Thyroid gland (tissue), 4 donors: Measurements from ENCODE around the gene IGFBPL1. TPM values are rescaled to one million over a fixed set of nuclear protein-coding genes. Genes with fewer than 3 reads are reported as not detected.
A peak's percentile ranks its signal among the peaks of the same experiment; 100 is the strongest.

Source experiments
- DNase-seq, 2 donors: peaks; one replicate each; pipeline ENCODE4 v3.0.0-alpha.2; 2019
- H3K27ac ChIP-seq, 3 donors: fragments of 200-600 bp; sonication (generic); 1 replicate in 2 of 3; 2 replicates in 1 of 3; pipeline ENCODE4 v1.5.1; 2016 to 2019; ENCODE audit warnings: mild to moderate bottlenecking in 1 of 3, moderate library complexity in 1 of 3
- H3K27me3 ChIP-seq: fragments of 200-600 bp; sonication (generic); one replicate; pipeline ENCODE4 v1.5.1; 2019
- H3K36me3 ChIP-seq, 2 donors: fragments of 200-600 bp; sonication (generic); one replicate each; pipeline ENCODE4 v1.5.1; 2016 to 2019
- H3K4me1 ChIP-seq, 2 donors: fragments of 200-600 bp; sonication (generic); one replicate each; pipeline ENCODE4 v1.5.1; 2017 to 2019
- H3K4me3 ChIP-seq, 3 donors: fragments of 200-600 bp; sonication (generic); replicated peaks in 1 of 3; 1 replicate in 2 of 3; 2 replicates in 1 of 3; pipeline ENCODE4 v1.5.1; 2016; ENCODE audit warnings: mild to moderate bottlenecking in 1 of 3
- H3K9me3 ChIP-seq: fragments of 200-600 bp; sonication (generic); one replicate; pipeline ENCODE4 v1.5.1; 2017
- POLR2A ChIP-seq, 2 donors: fragments of 450-650 bp; IDR thresholded peaks; one replicate each; pipeline ENCODE4 v1.6.1; 2017; ENCODE audit warnings: antibody characterized with exemption in 2 of 2, mild to moderate bottlenecking in 2 of 2, moderate library complexity in 1 of 2
- WGBS, 2 donors: methylation state at CpG; one replicate each; pipeline ENCODE4 v1.1.5; 2017; 5-methylcytosine and 5-hydroxymethylcytosine counted together
- intact Hi-C: fragments of 100-400 bp; cut with DNase I; formaldehyde crosslinking; loops from one replicate; pipeline ENCODE4 v1.15.1; 2023
- total RNA-seq, 4 donors: library from RNA; depleted of rRNA; stranded (reverse); fragments of >200 nt; gene quantifications; one replicate each; pipeline ENCODE4 v1.2.3, GENCODE V29; 2016
- TF ChIP-seq, protein P1 (sequence below), 6 experiments: fragments of 200-600 bp in 3 of 6; fragments of 450-650 bp in 3 of 6; sonication (generic) in 3 of 6; IDR thresholded peaks; one replicate each; pipeline ENCODE4 v1.5.1; 2016 to 2019; ENCODE audit warnings: antibody characterized with exemption in 6 of 6, mild to moderate bottlenecking in 2 of 6, inconsistent platforms in 1 of 6, moderate library complexity in 1 of 6

Gene IGFBPL1
- total RNA-seq, 4 donors from 2014 or later = 20.3 to 116 (median 29.1) TPM

- Histone ChIP-seq H3K27ac (no peak overlapping the region), H3K4me3 (no peak overlapping the region), H3K36me3 (no peaks in the 10 kb centered on the region), H3K4me1 (peaks cover 4% of the 10 kb centered on the region in 2 donors), H3K9me3 (no peaks in the 10 kb centered on the region), H3K27me3 (no peaks in the 10 kb centered on the region)
- WGBS, 2 donors = 74 to 84% methylated on average over 5 of the region's 5 CpGs
- intact Hi-C loops = no loop called here
- TF ChIP-seq, protein P1, sequence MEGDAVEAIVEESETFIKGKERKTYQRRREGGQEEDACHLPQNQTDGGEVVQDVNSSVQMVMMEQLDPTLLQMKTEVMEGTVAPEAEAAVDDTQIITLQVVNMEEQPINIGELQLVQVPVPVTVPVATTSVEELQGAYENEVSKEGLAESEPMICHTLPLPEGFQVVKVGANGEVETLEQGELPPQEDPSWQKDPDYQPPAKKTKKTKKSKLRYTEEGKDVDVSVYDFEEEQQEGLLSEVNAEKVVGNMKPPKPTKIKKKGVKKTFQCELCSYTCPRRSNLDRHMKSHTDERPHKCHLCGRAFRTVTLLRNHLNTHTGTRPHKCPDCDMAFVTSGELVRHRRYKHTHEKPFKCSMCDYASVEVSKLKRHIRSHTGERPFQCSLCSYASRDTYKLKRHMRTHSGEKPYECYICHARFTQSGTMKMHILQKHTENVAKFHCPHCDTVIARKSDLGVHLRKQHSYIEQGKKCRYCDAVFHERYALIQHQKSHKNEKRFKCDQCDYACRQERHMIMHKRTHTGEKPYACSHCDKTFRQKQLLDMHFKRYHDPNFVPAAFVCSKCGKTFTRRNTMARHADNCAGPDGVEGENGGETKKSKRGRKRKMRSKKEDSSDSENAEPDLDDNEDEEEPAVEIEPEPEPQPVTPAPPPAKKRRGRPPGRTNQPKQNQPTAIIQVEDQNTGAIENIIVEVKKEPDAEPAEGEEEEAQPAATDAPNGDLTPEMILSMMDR (IDR thresholded peaks at IDR 0.05) = no peak
- no peak for TF ChIP-seq POLR2A (IDR thresholded peaks at IDR 0.05)
- no peak for DNase-seq
Observed at GRCh38 chr9:38363589-38363925, 60.7 kb downstream of the IGFBPL1 start.

DNA sequence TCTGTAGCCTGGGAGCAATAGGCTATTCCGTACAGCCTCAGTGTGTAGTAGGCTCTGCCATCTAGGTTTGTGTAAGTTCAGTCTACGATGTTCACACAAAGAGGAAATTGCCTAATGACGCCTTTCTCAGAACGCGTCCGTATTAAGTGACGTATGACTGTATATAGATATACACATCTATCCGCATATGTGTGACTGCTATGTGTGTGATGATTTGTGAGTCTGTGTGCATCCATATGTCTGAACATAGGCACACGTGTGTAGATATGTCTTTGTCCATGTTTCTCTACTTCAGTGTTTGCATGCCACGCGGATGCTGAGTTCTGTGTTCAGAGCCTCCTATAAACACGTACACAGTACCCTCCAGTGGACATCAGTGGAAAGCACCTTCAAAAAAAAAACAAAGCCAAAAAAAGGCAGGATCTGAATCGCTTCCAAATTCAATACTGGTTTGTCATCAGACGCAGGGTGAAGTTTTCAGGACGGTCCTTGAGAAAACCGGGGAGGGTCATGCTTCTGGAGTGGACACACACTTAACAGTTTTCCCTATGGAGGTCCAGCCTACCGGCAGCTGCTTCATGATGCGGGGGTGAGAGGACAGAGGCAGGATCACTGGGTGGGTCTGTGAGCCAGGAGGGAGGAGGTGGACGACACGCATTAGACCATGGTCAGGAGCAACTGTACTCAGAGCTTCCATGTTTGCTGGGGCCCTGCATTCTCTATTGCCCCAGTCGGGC is 61.2 kb downstream of the IGFBPL1 start:
- H3K4me3 ChIP-seq = no peak overlapping the region
- TF ChIP-seq POLR2A (IDR thresholded peaks at IDR 0.05) = no peak
- TF ChIP-seq, protein P1 (IDR thresholded peaks at IDR 0.05) = peak in 5 of 6 experiments; percentile 23 to 62 (median 45)
- H3K4me1 ChIP-seq = peaks cover 4% of the 10 kb centered on the region in 2 donors
- H3K27ac ChIP-seq = no peak overlapping the region
- WGBS, 2 donors = 46 to 50% methylated on average over 21 of the region's 21 CpGs
- no peaks in the 10 kb centered on the region for H3K27me3 ChIP-seq
- intact Hi-C loops = no loop called here
- no peaks in the 10 kb centered on the region for H3K9me3 ChIP-seq
- peak; percentile 37 to 39 for DNase-seq
- H3K36me3 ChIP-seq = no peaks in the 10 kb centered on the region

DNA sequence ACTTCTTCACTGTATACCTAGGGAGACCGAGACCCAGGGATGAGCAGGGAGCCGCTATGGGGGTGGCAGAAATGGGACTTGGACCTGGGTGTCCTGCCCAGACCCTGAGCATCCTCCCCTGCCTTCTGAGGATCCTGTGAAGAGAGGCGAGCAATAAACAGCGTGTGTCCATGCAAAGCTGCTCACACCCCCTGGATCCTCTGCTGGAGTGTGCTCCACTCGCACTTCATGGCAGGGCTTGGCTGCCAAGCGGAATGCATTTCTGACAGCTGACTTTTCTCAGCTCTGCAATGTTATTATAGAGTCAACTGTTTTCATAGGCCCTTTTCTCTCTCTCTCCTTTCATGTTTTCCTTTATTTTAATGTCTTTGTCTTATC is 62.8 kb downstream of the IGFBPL1 start:
- H3K27ac ChIP-seq = no peak overlapping the region
- H3K27me3 ChIP-seq = no peaks in the 10 kb centered on the region
- no peaks in the 10 kb centered on the region for H3K36me3 ChIP-seq
- intact Hi-C loops = no loop called here
- WGBS, 2 donors = 45 to 49% methylated on average over 6 of the region's 6 CpGs
- TF ChIP-seq POLR2A (IDR thresholded peaks at IDR 0.05) = no peak
- TF ChIP-seq, protein P1 (IDR thresholded peaks at IDR 0.05) = peak in 1 of 6 experiments; percentile 10
- no peak overlapping the region for H3K4me3 ChIP-seq
- no peaks in the 10 kb centered on the region for H3K9me3 ChIP-seq
- H3K4me1 ChIP-seq = peaks cover 4% of the 10 kb centered on the region in 2 donors
- peak; percentile 76 to 81 for DNase-seq

- TF ChIP-seq, protein P1 (IDR thresholded peaks at IDR 0.05) = no peak
- no peak for TF ChIP-seq POLR2A (IDR thresholded peaks at IDR 0.05)
- no peak overlapping the region for H3K27ac ChIP-seq
- intact Hi-C loops = no loop called here
- no peaks in the 10 kb centered on the region for H3K27me3 ChIP-seq
- H3K36me3 ChIP-seq = no peaks in the 10 kb centered on the region
- H3K4me3 ChIP-seq = no peak overlapping the region
- H3K9me3 ChIP-seq = no peaks in the 10 kb centered on the region
- 69 to 72% methylated on average over 7 of the region's 7 CpGs for WGBS, 2 donors
- DNase-seq = no peak
- H3K4me1 ChIP-seq = peaks cover 4% of the 10 kb centered on the region in 2 donors
Observed at GRCh38 chr9:38360839-38361472, 63.3 kb downstream of the IGFBPL1 start.
